Natural killer cell (primary cell): ENCODE data around the gene GPR107. TPM values are rescaled to one million over a fixed set of nuclear protein-coding genes. Genes with fewer than 3 reads are reported as not detected.
A peak's percentile ranks its signal among the peaks of the same experiment; 100 is the strongest.

Experiments
- ATAC-seq, 3 donors: fragments of 150-1000 bp in 2 of 3; fragments of 200-7000 bp in 1 of 3; cut with Tn5 transposase; 1 replicate in 1 of 3; 2 replicates in 2 of 3; pipeline ENCODE4 v1.10.0; 2021; ENCODE audit warnings: mild to moderate bottlenecking in 2 of 3, moderate library complexity in 2 of 3
- DNase-seq, 2 donors: peaks; one replicate each; pipeline versions ENCODE4 v3.0.0 to v3.0.0-alpha.2; 2013 to 2021; ENCODE audit warnings: mixed read lengths in 1 of 2
- H3K27ac ChIP-seq: one replicate; pipeline ENCODE4 v1.5.1; 2013; ENCODE audit warnings: mild to moderate bottlenecking, low read length
- H3K27me3 ChIP-seq: one replicate; pipeline ENCODE4 v1.6.1; 2013; ENCODE audit warnings: low read length; ENCODE audit not compliant: control insufficient read depth, insufficient read depth
- H3K36me3 ChIP-seq: one replicate; pipeline ENCODE4 v1.6.1; 2013; ENCODE audit warnings: low read length; ENCODE audit not compliant: control insufficient read depth, insufficient read depth
- H3K4me1 ChIP-seq: one replicate; pipeline ENCODE4 v1.6.1; 2013; ENCODE audit warnings: low read length; ENCODE audit not compliant: control insufficient read depth, insufficient read depth
- H3K4me3 ChIP-seq: one replicate; pipeline ENCODE4 v1.5.1; 2013; ENCODE audit warnings: low read length
- H3K9me3 ChIP-seq: one replicate; pipeline ENCODE4 v1.6.1; 2013; ENCODE audit warnings: low read length; ENCODE audit not compliant: control insufficient read depth, insufficient read depth
- H3K27ac Mint-ChIP-seq, 2 donors: one replicate each; pipeline ENCODE4 v1.8.0; 2022; ENCODE audit warnings: mild to moderate bottlenecking in 2 of 2, mixed read lengths in 2 of 2, moderate library complexity in 1 of 2
- H3K27me3 Mint-ChIP-seq, 2 donors: one replicate each; pipeline ENCODE4 v1.8.0; 2022; ENCODE audit warnings: low read depth in 2 of 2, mixed read lengths in 2 of 2
- H3K36me3 Mint-ChIP-seq: one replicate; pipeline ENCODE4 v1.8.0; 2022; ENCODE audit warnings: mixed read lengths
- H3K4me1 Mint-ChIP-seq, 2 donors: one replicate each; pipeline ENCODE4 v1.8.0; 2022; ENCODE audit warnings: mixed read lengths in 2 of 2
- H3K4me3 Mint-ChIP-seq: one replicate; pipeline ENCODE4 v1.8.0; 2022; ENCODE audit warnings: mild to moderate bottlenecking, moderate library complexity, mixed read lengths
- H3K9me3 Mint-ChIP-seq, 2 donors: one replicate each; pipeline ENCODE4 v1.8.0; 2022; ENCODE audit warnings: mixed read lengths in 2 of 2
- CTCF ChIP-seq: fragments of 200-600 bp; IDR thresholded peaks from one replicate; pipeline ENCODE4 v1.8.0; 2022; ENCODE audit warnings: antibody characterized with exemption
- WGBS: methylation state at CpG from one replicate; pipeline ENCODE4 v1.1.7; 2013; ENCODE audit warnings: missing lambda C conversion rate; ENCODE audit not compliant: insufficient coverage; 5-methylcytosine and 5-hydroxymethylcytosine counted together
- intact Hi-C: fragments of 100-400 bp; cut with micrococcal nuclease; formaldehyde crosslinking; loops from one replicate; pipeline ENCODE4 v1.14.2; 2022
- total RNA-seq, 4 donors: library from RNA; stranded (reverse); fragments of 120-200 nt in 1 of 4; gene quantifications; one replicate each; pipeline versions ENCODE4 v1.2.3 to v1.2.4, GENCODE V29; 2013 to 2022

Gene GPR107
- total RNA-seq, 3 donors from 2014 or later (not counting 1 experiment from before 2014, with no cell fraction given) = 32.9 to 49.5 (median 41.8) TPM

- peaks cover 37% of the 10 kb centered on the region for H3K4me1 ChIP-seq
- H3K27ac ChIP-seq = no peak overlapping the region
- no peak for ATAC-seq
- Mint-ChIP-seq H3K9me3 (no peaks in the 10 kb centered on the region), H3K27me3 (peaks cover 6 to 8% of the 10 kb centered on the region in 2 donors), H3K36me3 (no peaks in the 10 kb centered on the region), H3K4me1 (peaks cover 49 to 52% of the 10 kb centered on the region in 2 donors), H3K27ac (peak overlapping the region in 1 of 2 donors; percentile 23), H3K4me3 (no peak overlapping the region)
- no peak for DNase-seq
- 98% methylated on average over 10 of the region's 10 CpGs for WGBS
- H3K4me3 ChIP-seq = no peak overlapping the region
- no peak for TF ChIP-seq CTCF
- intact Hi-C loops = no loop called here
- H3K9me3 ChIP-seq = peaks cover 10% of the 10 kb centered on the region
- peaks cover 2% of the 10 kb centered on the region for H3K36me3 ChIP-seq
- peaks cover 2% of the 10 kb centered on the region for H3K27me3 ChIP-seq
Observed at GRCh38 chr9:130139251-130139650, 85.5 kb downstream of the GPR107 start.

- Histone ChIP-seq H3K9me3 (peaks cover 10% of the 10 kb centered on the region), H3K4me1 (peaks cover 42% of the 10 kb centered on the region), H3K4me3 (no peak overlapping the region), H3K27ac (no peak overlapping the region), H3K27me3 (peaks cover 2% of the 10 kb centered on the region), H3K36me3 (peaks cover 2% of the 10 kb centered on the region)
- no peak for DNase-seq
- ATAC-seq = peak; percentile 28 to 59 (median 54)
- peaks cover 44 to 57% of the 10 kb centered on the region in 2 donors for H3K4me1 Mint-ChIP-seq
- WGBS = 43% methylated on average over 10 of the region's 10 CpGs
- intact Hi-C loops = no loop called here
- H3K4me3 Mint-ChIP-seq = no peak overlapping the region
- H3K27ac Mint-ChIP-seq = peak overlapping the region in 1 of 2 donors; percentile 79
- no peaks in the 10 kb centered on the region for H3K9me3 Mint-ChIP-seq
- TF ChIP-seq CTCF = no peak
- no peaks in the 10 kb centered on the region for H3K36me3 Mint-ChIP-seq
- H3K27me3 Mint-ChIP-seq = peaks cover 6 to 8% of the 10 kb centered on the region in 2 donors
Observed at GRCh38 chr9:130140706-130141105, 87.0 kb downstream of the GPR107 start.

- no peaks in the 10 kb centered on the region for H3K36me3 ChIP-seq
- H3K4me3 Mint-ChIP-seq = no peak overlapping the region
- peaks cover 2% of the 10 kb centered on the region for H3K27me3 ChIP-seq
- no peak overlapping the region for H3K27ac Mint-ChIP-seq
- ATAC-seq = no peak
- no peak overlapping the region for H3K27ac ChIP-seq
- H3K4me3 ChIP-seq = no peak overlapping the region
- peaks cover 1% of the 10 kb centered on the region for H3K9me3 ChIP-seq
- TF ChIP-seq CTCF = no peak
- intact Hi-C loops = no loop called here
- DNase-seq = no peak
- H3K27me3 Mint-ChIP-seq = peaks cover 10 to 15% of the 10 kb centered on the region in 2 donors
- H3K36me3 Mint-ChIP-seq = no peaks in the 10 kb centered on the region
- H3K9me3 Mint-ChIP-seq = no peaks in the 10 kb centered on the region
- WGBS = 66% methylated on average over 12 of the region's 12 CpGs
- H3K4me1 ChIP-seq = peaks cover 32% of the 10 kb centered on the region
- H3K4me1 Mint-ChIP-seq = peaks cover 33 to 43% of the 10 kb centered on the region in 2 donors
Observed at GRCh38 chr9:130142056-130142455, 88.3 kb downstream of the GPR107 start.

- peaks cover 33 to 41% of the 10 kb centered on the region in 2 donors for H3K4me1 Mint-ChIP-seq
Observed at GRCh38 chr9:130142641-130143040, 88.9 kb downstream of the GPR107 start.

More at GRCh38 chr9:130142641-130143040, 88.9 kb downstream of the GPR107 start:
- no peak overlapping the region for H3K4me3 ChIP-seq
- ATAC-seq (no peak), DNase-seq (no peak)
- Mint-ChIP-seq H3K27me3 (peaks cover 10 to 15% of the 10 kb centered on the region in 2 donors), H3K36me3 (no peaks in the 10 kb centered on the region), H3K4me3 (no peak overlapping the region), H3K9me3 (no peaks in the 10 kb centered on the region), H3K27ac (no peak overlapping the region)
- 94% methylated on average over 6 of the region's 6 CpGs for WGBS
- H3K36me3 ChIP-seq = no peaks in the 10 kb centered on the region
- no peaks in the 10 kb centered on the region for H3K9me3 ChIP-seq
- peaks cover 32% of the 10 kb centered on the region for H3K4me1 ChIP-seq
- H3K27ac ChIP-seq = no peak overlapping the region
- intact Hi-C loops = no loop called here
- no peak for TF ChIP-seq CTCF
- peaks cover 2% of the 10 kb centered on the region for H3K27me3 ChIP-seq
